GM12878 (cell line): ENCODE measurements around the gene CHAC1. TPM values are rescaled to one million over a fixed set of nuclear protein-coding genes. Genes with fewer than 3 reads are reported as not detected.

ENCODE experiments used
- ATAC-seq: fragments of 200-7000 bp; cut with Tn5 transposase; 3 replicates; pipeline ENCODE4 v1.9.1; 2020; ENCODE audit warnings: mild to moderate bottlenecking, moderate library complexity
- BruUV-seq: library from RNA; stranded (reverse); fragments of 400-500 nt; replicated peaks from 2 replicates; lab custom pipeline; 2021; lab: Mats Ljungman, UMichigan
- CTCF ChIA-PET: fragments of 300-600 bp; sonication (Branson Sonifier 250); formaldehyde crosslinking; extraction: SDS; loops from one replicate; lab custom pipeline; 2021; ENCODE audit warnings: inconsistent platforms; lab: Yijun Ruan, JAX
- POLR2A ChIA-PET: fragments of 350-600 bp; formaldehyde crosslinking; extraction: SDS; loops from one replicate; lab custom pipeline; 2021; ENCODE audit warnings: inconsistent platforms; lab: Charles Lee
- RAD21 ChIA-PET: fragments of 300-600 bp; sonication (Branson Sonifier 250); formaldehyde crosslinking; loops from one replicate; lab custom pipeline; 2023; ENCODE audit warnings: antibody characterized with exemption; ENCODE audit not compliant: unreplicated experiment; lab: Charles Lee
- SMC1A ChIA-PET: fragments of 300-600 bp; sonication (Branson Sonifier 250); formaldehyde crosslinking; loops from one replicate; lab custom pipeline; 2023; ENCODE audit not compliant: unreplicated experiment, uncharacterized antibody; lab: Charles Lee
- DNase-seq: peaks from one replicate; pipeline ENCODE4 v3.0.0-alpha.2; 2011; ENCODE audit warnings: low read depth, low spot score
- FAIRE-seq: peaks from 3 replicates; lab custom pipeline; 2011; peaks lifted over from hg19 to GRCh38; lab: Jason Lieb, UNC
- H2AFZ ChIP-seq: 2 replicates; pipeline ENCODE4 v1.6.0; 2011; ENCODE audit warnings: low read depth, low read length, control low read depth; ENCODE audit not compliant: control insufficient read depth
- H3K27ac ChIP-seq: 2 replicates; pipeline ENCODE4 v1.5.1; 2011; ENCODE audit warnings: control low read depth; ENCODE audit not compliant: control insufficient read depth, insufficient read depth
- H3K27me3 ChIP-seq, 2 experiments: replicated peaks in 1 of 2; 2 replicates each; pipeline versions ENCODE4 v1.6.0 to v1.6.1; 2011; ENCODE audit warnings: low read length in 1 of 2; ENCODE audit not compliant: control insufficient read depth in 2 of 2, insufficient read depth in 2 of 2
- H3K36me3 ChIP-seq, 2 experiments: 2 replicates each; pipeline ENCODE4 v1.5.1; 2011; ENCODE audit warnings: low read length in 1 of 2; ENCODE audit not compliant: control insufficient read depth in 2 of 2, insufficient read depth in 2 of 2
- H3K4me1 ChIP-seq: 2 replicates; pipeline ENCODE4 v1.6.1; 2011; ENCODE audit warnings: mild to moderate bottlenecking, low read length, moderate library complexity, mixed read lengths; ENCODE audit not compliant: control insufficient read depth, insufficient read depth
- H3K4me2 ChIP-seq: 2 replicates; pipeline ENCODE4 v1.6.0; 2011; ENCODE audit warnings: control low read depth; ENCODE audit not compliant: control insufficient read depth, insufficient read depth
- H3K4me3 ChIP-seq: fragments of 200-600 bp; sonication (generic); 2 replicates; pipeline ENCODE4 v1.5.1; 2016
- H3K79me2 ChIP-seq: 2 replicates; pipeline ENCODE4 v1.6.0; 2011; ENCODE audit warnings: low read length; ENCODE audit not compliant: control insufficient read depth, insufficient read depth
- H3K9ac ChIP-seq: 2 replicates; pipeline ENCODE4 v1.8.0; 2011; ENCODE audit warnings: low read length, control low read depth, mixed read lengths; ENCODE audit not compliant: control insufficient read depth, insufficient read depth
- H3K9me3 ChIP-seq: replicated peaks from 3 replicates; pipeline ENCODE4 v1.5.1; 2011; ENCODE audit warnings: mild to moderate bottlenecking, low read length; ENCODE audit not compliant: control insufficient read depth, insufficient read depth
- H4K20me1 ChIP-seq: 2 replicates; pipeline ENCODE4 v1.6.0; 2011; ENCODE audit not compliant: control insufficient read depth, insufficient read depth
- GABPA ChIP-seq: IDR thresholded peaks from 2 replicates; pipeline ENCODE4 v1.6.1; 2014; ENCODE audit warnings: antibody characterized with exemption, low read depth, mild to moderate bottlenecking, inconsistent platforms
- IKZF2 ChIP-seq, 2 experiments: fragments of 450-650 bp; IDR thresholded peaks; 2 replicates each; pipeline ENCODE4 v1.6.1; 2017; ENCODE audit warnings: mild to moderate bottlenecking in 2 of 2, moderate library complexity in 2 of 2
- IRF4 ChIP-seq: IDR thresholded peaks from 2 replicates; pipeline ENCODE4 v1.6.1; 2011; ENCODE audit warnings: low read depth, low read length
- MEF2B ChIP-seq: fragments of 450-650 bp; IDR thresholded peaks from 2 replicates; pipeline ENCODE4 v1.6.1; 2018; ENCODE audit warnings: mild to moderate bottlenecking, moderate library complexity; ENCODE audit not compliant: partially characterized antibody, poor library complexity, severe bottlenecking
- POU2F2 ChIP-seq: IDR thresholded peaks from 3 replicates; pipeline ENCODE4 v1.6.1; 2011; ENCODE audit warnings: low read depth, mild to moderate bottlenecking, low read length, borderline replicate concordance
- SIX5 ChIP-seq: IDR thresholded peaks from 2 replicates; pipeline ENCODE4 v1.6.1; 2011; ENCODE audit warnings: mild to moderate bottlenecking, low read depth, low read length, moderate library complexity; ENCODE audit not compliant: severe bottlenecking
- SREBF1 ChIP-seq: IDR thresholded peaks from 2 replicates; pipeline ENCODE4 v1.6.1; 2012; ENCODE audit warnings: mild to moderate bottlenecking, low read length
- SUZ12 ChIP-seq: fragments of 200-600 bp; sonication (generic); IDR thresholded peaks from one replicate; pipeline ENCODE4 v1.6.1; 2018; ENCODE audit warnings: antibody characterized with exemption, mild to moderate bottlenecking; ENCODE audit not compliant: unreplicated experiment
- TBL1XR1 ChIP-seq: IDR thresholded peaks from 2 replicates; pipeline ENCODE4 v1.6.1; 2012; ENCODE audit warnings: low read depth, low read length, improper control_type of control experiment
- ZZZ3 ChIP-seq: IDR thresholded peaks from 2 replicates; pipeline ENCODE4 v1.6.1; 2011; ENCODE audit warnings: low read depth; ENCODE audit not compliant: control insufficient read depth, insufficient read length
- WGBS: methylation state at CpG from one replicate; pipeline ENCODE4 v1.1.6; 2016; ENCODE audit warnings: low lambda C conversion rate; ENCODE audit not compliant: insufficient replicate concordance, insufficient coverage; ENCODE audit errors: missing lambda C conversion rate; 5-methylcytosine and 5-hydroxymethylcytosine counted together
- in situ Hi-C: fragments of 300-500 bp; cut with MboI; formaldehyde crosslinking; loops from 9 replicates; pipeline ENCODE4 v1.14.3; 2018; ENCODE audit warnings: mixed read lengths
- intact Hi-C: fragments of 100-400 bp; cut with micrococcal nuclease; formaldehyde crosslinking; loops from one replicate; pipeline ENCODE4 v1.14.2; 2022; ENCODE audit not compliant: unreplicated experiment
- polyA plus RNA-seq, 11 experiments: library from polyadenylated mRNA; depleted of rRNA in 4 of 11; unstranded in 6 of 11; stranded (reverse) in 5 of 11; fragments of >200 nt; fragmentation: Nextera tagmentation in 4 of 11; fragmentation: Illumina TruSeq in 1 of 11; extraction: Ambion mirVana in 4 of 11; extraction: Trizol in 1 of 11; gene quantifications; 1 replicate in 1 of 11; 2 replicates in 10 of 11; pipeline versions ENCODE4 v1.2.1 to v1.2.3, GENCODE V29; 2011 to 2016; ENCODE audit warnings: inconsistent platforms in 2 of 11, missing spikeins in 2 of 11, low read depth in 1 of 11
- total RNA-seq, 4 experiments: library from RNA; depleted of rRNA in 3 of 4; stranded (reverse); fragments of >200 nt in 3 of 4; fragmentation: Illumina TruSeq in 1 of 4; extraction: Trizol in 1 of 4; gene quantifications; 2 replicates each; pipeline versions ENCODE4 v1.2.1 to v1.2.3, GENCODE V29; 2013 to 2021
- TF ChIP-seq, protein P1 (sequence below): fragments of 450-650 bp; IDR thresholded peaks from 2 replicates; pipeline ENCODE4 v1.6.1; 2016; ENCODE audit warnings: mild to moderate bottlenecking, moderate library complexity, borderline replicate concordance
- TF ChIP-seq, protein P2 (sequence below): IDR thresholded peaks from 2 replicates; pipeline ENCODE4 v1.6.1; 2011; ENCODE audit warnings: borderline replicate concordance, low read depth, mild to moderate bottlenecking, moderate library complexity, low read length; ENCODE audit not compliant: insufficient read depth, poor library complexity, severe bottlenecking

Gene CHAC1
- total and polyA plus RNA-seq, 10 of the 15 experiments (the other 5 are each of a cell fraction or from before 2014, with no cell fraction given) = 0.37 to 5.9 (median 3.3) TPM

DNA sequence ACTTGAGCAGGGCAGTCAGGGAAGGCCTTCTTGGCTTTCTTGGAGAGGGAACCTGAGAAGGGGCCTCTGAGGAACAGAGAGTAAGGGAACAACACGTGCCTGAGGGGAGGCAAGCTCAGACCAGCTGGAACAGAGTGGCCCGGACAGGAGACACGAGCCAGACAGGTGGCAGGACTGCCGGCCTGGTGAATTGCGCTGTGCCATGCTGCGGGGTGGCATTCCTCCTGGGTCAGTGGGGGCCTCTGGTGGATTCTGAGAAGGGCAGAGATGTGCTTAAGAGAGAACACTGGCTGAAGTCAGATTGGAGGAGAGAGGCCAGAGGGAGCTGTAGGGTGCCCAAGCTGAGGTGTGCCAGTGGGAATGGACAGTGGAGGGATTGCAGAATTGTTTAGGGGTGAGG, 4.9 kb downstream of the CHAC1 start (continued):
- TF ChIP-seq SUZ12 (no peak), IRF4 (no peak), POU2F2 (no peak), GABPA (no peak), TBL1XR1 (no peak)
- TF ChIP-seq, protein P1, sequence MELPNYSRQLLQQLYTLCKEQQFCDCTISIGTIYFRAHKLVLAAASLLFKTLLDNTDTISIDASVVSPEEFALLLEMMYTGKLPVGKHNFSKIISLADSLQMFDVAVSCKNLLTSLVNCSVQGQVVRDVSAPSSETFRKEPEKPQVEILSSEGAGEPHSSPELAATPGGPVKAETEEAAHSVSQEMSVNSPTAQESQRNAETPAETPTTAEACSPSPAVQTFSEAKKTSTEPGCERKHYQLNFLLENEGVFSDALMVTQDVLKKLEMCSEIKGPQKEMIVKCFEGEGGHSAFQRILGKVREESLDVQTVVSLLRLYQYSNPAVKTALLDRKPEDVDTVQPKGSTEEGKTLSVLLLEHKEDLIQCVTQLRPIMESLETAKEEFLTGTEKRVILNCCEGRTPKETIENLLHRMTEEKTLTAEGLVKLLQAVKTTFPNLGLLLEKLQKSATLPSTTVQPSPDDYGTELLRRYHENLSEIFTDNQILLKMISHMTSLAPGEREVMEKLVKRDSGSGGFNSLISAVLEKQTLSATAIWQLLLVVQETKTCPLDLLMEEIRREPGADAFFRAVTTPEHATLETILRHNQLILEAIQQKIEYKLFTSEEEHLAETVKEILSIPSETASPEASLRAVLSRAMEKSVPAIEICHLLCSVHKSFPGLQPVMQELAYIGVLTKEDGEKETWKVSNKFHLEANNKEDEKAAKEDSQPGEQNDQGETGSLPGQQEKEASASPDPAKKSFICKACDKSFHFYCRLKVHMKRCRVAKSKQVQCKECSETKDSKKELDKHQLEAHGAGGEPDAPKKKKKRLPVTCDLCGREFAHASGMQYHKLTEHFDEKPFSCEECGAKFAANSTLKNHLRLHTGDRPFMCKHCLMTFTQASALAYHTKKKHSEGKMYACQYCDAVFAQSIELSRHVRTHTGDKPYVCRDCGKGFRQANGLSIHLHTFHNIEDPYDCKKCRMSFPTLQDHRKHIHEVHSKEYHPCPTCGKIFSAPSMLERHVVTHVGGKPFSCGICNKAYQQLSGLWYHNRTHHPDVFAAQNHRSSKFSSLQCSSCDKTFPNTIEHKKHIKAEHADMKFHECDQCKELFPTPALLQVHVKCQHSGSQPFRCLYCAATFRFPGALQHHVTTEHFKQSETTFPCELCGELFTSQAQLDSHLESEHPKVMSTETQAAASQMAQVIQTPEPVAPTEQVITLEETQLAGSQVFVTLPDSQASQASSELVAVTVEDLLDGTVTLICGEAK = no peak

DNA sequence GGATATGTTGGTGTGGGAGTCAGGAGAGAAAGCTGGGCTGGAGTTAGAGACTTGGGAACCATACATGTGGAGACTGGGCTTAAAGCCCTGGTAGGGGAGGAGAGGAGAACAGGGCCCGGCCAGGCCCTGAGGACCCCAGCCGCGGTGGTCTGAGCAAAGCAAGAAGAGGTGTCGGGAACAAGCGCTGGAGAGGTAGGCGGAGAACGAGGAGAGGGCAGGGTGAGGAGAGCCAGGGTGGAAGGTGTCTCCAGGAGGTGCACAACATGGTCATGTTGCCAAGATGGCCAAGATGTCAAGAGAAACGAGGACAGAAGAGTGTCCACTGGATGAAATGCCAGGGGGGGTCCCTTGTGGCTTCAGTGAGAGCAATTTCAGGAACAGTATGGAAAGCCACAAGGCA, 5.5 kb downstream of the CHAC1 start:
- POLR2A ChIA-PET = interaction anchor here (0.6 kb wide), 1 partner anchor 141 kb away, joined by 4 read pairs; no protein-coding TSS in a partner anchor
- Histone ChIP-seq H3K4me1 (no peaks in the 10 kb centered on the region), H3K4me2 (no peak overlapping the region), H2AFZ (no peak overlapping the region), H3K27ac (no peak overlapping the region), H3K9ac (no peak overlapping the region), H3K27me3 (no peaks in the 10 kb centered on the region), H3K4me3 (no peak overlapping the region), H3K36me3 (no peaks in the 10 kb centered on the region)
- no peak for ATAC-seq
- TF ChIP-seq MEF2B (no peak), SIX5 (no peak), ZZZ3 (no peak), SREBF1 (no peak), IKZF2 (IDR thresholded peaks at IDR 0.05) (no peak)
- TF ChIP-seq, protein P2, sequence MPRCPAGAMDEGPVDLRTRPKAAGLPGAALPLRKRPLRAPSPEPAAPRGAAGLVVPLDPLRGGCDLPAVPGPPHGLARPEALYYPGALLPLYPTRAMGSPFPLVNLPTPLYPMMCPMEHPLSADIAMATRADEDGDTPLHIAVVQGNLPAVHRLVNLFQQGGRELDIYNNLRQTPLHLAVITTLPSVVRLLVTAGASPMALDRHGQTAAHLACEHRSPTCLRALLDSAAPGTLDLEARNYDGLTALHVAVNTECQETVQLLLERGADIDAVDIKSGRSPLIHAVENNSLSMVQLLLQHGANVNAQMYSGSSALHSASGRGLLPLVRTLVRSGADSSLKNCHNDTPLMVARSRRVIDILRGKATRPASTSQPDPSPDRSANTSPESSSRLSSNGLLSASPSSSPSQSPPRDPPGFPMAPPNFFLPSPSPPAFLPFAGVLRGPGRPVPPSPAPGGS = no peak
- TF ChIP-seq, all 136 proteins: peak for 0
- 78% methylated on average over 8 of the region's 8 CpGs for WGBS
- CTCF ChIA-PET = no interaction called here
- SMC1A ChIA-PET = no interaction called here
- intact Hi-C loops (no loop called here), in situ Hi-C loops (no loop called here)
- RAD21 ChIA-PET = no interaction called here
- Histone ChIP-seq H3K9me3 (no peaks in the 10 kb centered on the region), H4K20me1 (no peaks in the 10 kb centered on the region), H3K79me2 (no peaks in the 10 kb centered on the region)
- FAIRE-seq (no peak), DNase-seq (no peak)
- no TSS peak for BruUV-seq
